GM23338 (cell line): Measurements from ENCODE around the gene CDK5R2.

Experiments
- EZH2 ChIP-seq: fragments of 200-600 bp; sonication (generic); IDR thresholded peaks from one replicate; pipeline ENCODE4 v1.8.0; 2017; ENCODE audit warnings: antibody characterized with exemption, mild to moderate bottlenecking, low read depth; ENCODE audit not compliant: unreplicated experiment
- REST ChIP-seq: IDR thresholded peaks from one replicate; pipeline ENCODE4 v1.6.1; 2018; ENCODE audit warnings: antibody characterized with exemption; ENCODE audit not compliant: unreplicated experiment

- no peak for TF ChIP-seq REST
- TF ChIP-seq EZH2: peak; percentile 54
These were observed 40.6 kb downstream of the CDK5R2 start for GRCh38 chr2:218999881-219000568.
